Right atrium auricular region (tissue), 2 donors: Measurements from ENCODE around the gene KRTAP10-2. TPM values are rescaled to one million over a fixed set of nuclear protein-coding genes. Genes with fewer than 3 reads are reported as not detected.
"Not testable (repeated sequence)": the region's sequence is repeated elsewhere in the genome, so short reads cannot be mapped to it uniquely, and the experiment has no call there.

Experiments used
- DNase-seq: peaks from one replicate; pipeline ENCODE4 v3.0.0-alpha.2; 2019; ENCODE audit warnings: low spot score
- H3K27ac ChIP-seq, 2 donors: fragments of 200-600 bp; sonication (generic); 1 replicate in 1 of 2; 2 replicates in 1 of 2; pipeline ENCODE4 v1.5.1; 2016 to 2019
- H3K27me3 ChIP-seq, 2 donors: fragments of 200-600 bp; sonication (generic); one replicate each; pipeline versions ENCODE4 v1.5.1 to v1.6.0; 2017 to 2019
- H3K36me3 ChIP-seq: fragments of 200-600 bp; sonication (generic); one replicate; pipeline ENCODE4 v1.5.1; 2016
- H3K4me1 ChIP-seq, 2 donors: fragments of 200-600 bp; sonication (generic); one replicate each; pipeline versions ENCODE4 v1.5.1 to v1.6.0; 2017 to 2019
- H3K4me3 ChIP-seq, 2 donors: fragments of 200-600 bp; sonication (generic); 1 replicate in 1 of 2; 2 replicates in 1 of 2; pipeline ENCODE4 v1.5.1; 2017 to 2019; ENCODE audit warnings: mild to moderate bottlenecking in 1 of 2, moderate library complexity in 1 of 2
- H3K9me3 ChIP-seq, 2 donors: fragments of 200-600 bp; sonication (generic); one replicate each; pipeline ENCODE4 v1.5.1; 2019
- CTCF ChIP-seq, 2 donors: fragments of 200-600 bp; sonication (generic); IDR thresholded peaks; one replicate each; pipeline ENCODE4 v1.5.1; 2019; ENCODE audit warnings: antibody characterized with exemption in 2 of 2
- total RNA-seq, 2 donors: library from RNA; depleted of rRNA; stranded (reverse); fragments of >200 nt; gene quantifications; one replicate each; pipeline ENCODE4 v1.1.0, GENCODE V29; 2016

The KRTAP10-2 gene
- total RNA-seq, 2 donors from 2014 or later = not detected

- peak; percentile 32 for DNase-seq
- H3K27me3 ChIP-seq = no peaks in the 10 kb centered on the region
- no peaks in the 10 kb centered on the region for H3K36me3 ChIP-seq
Observed at GRCh38 chr21:44578371-44579055, 27.2 kb upstream of the KRTAP10-2 start.

GRCh38 chr21:44576025-44576420 lies 24.7 kb upstream of the KRTAP10-2 start:
- TF ChIP-seq CTCF (IDR thresholded peaks at IDR 0.05) = no peak
- Histone ChIP-seq H3K27ac (no peak overlapping the region), H3K4me3 (no peak overlapping the region), H3K9me3 (peaks cover 0 to 19% of the 10 kb centered on the region in 2 donors), H3K36me3 (no peaks in the 10 kb centered on the region), H3K4me1 (no peaks in the 10 kb centered on the region), H3K27me3 (no peaks in the 10 kb centered on the region)
- peak; percentile 9 for DNase-seq

More at GRCh38 chr21:44578371-44579055, 27.2 kb upstream of the KRTAP10-2 start:
- Histone ChIP-seq H3K27ac (no peak overlapping the region), H3K9me3 (peaks cover 0 to 23% of the 10 kb centered on the region in 2 donors), H3K4me1 (no peaks in the 10 kb centered on the region), H3K4me3 (no peak overlapping the region)
- TF ChIP-seq CTCF (IDR thresholded peaks at IDR 0.05) = no peak

- H3K27ac ChIP-seq = no peak overlapping the region
- no peaks in the 10 kb centered on the region for H3K4me1 ChIP-seq
- no peaks in the 10 kb centered on the region for H3K36me3 ChIP-seq
- no peaks in the 10 kb centered on the region for H3K27me3 ChIP-seq
- H3K9me3 ChIP-seq = peaks cover 0 to 16% of the 10 kb centered on the region in 2 donors
- TF ChIP-seq CTCF (IDR thresholded peaks at IDR 0.05) = no peak
- peak; percentile 9 for DNase-seq
- H3K4me3 ChIP-seq = no peak overlapping the region
Observed at GRCh38 chr21:44575307-44576024, 24.2 kb upstream of the KRTAP10-2 start.

- Histone ChIP-seq H3K27me3 (no peaks in the 10 kb centered on the region), H3K4me3 (no peak overlapping the region), H3K4me1 (no peaks in the 10 kb centered on the region), H3K9me3 (peaks cover 0 to 16% of the 10 kb centered on the region in 2 donors), H3K27ac (no peak overlapping the region), H3K36me3 (no peaks in the 10 kb centered on the region)
- TF ChIP-seq CTCF (IDR thresholded peaks at IDR 0.05) = no peak
- peak; percentile 28 for DNase-seq
Observed at GRCh38 chr21:44574457-44575306, 23.4 kb upstream of the KRTAP10-2 start.

- not testable (repeated sequence) for H3K27me3 ChIP-seq, H3K4me3 ChIP-seq, H3K36me3 ChIP-seq, H3K4me1 ChIP-seq, H3K27ac ChIP-seq
- peaks cover 0 to 16% of the 10 kb centered on the region in 2 donors for H3K9me3 ChIP-seq
- DNase-seq = peak; percentile 21
Observed at GRCh38 chr21:44573630-44574456, 22.5 kb upstream of the KRTAP10-2 start, which contains the start of gene KRTAP10-4. TSS of gene KRTAP10-4 (plus strand) at chr21:44573729. CDS start at chr21:44573759, 30 bp downstream.
